ENCODE data around the gene TNIP2.
"Not testable (repeated sequence)": the region's sequence is repeated elsewhere in the genome, so short reads cannot be mapped to it uniquely, and the experiment has no call there.

The TNIP2 gene

DNA sequence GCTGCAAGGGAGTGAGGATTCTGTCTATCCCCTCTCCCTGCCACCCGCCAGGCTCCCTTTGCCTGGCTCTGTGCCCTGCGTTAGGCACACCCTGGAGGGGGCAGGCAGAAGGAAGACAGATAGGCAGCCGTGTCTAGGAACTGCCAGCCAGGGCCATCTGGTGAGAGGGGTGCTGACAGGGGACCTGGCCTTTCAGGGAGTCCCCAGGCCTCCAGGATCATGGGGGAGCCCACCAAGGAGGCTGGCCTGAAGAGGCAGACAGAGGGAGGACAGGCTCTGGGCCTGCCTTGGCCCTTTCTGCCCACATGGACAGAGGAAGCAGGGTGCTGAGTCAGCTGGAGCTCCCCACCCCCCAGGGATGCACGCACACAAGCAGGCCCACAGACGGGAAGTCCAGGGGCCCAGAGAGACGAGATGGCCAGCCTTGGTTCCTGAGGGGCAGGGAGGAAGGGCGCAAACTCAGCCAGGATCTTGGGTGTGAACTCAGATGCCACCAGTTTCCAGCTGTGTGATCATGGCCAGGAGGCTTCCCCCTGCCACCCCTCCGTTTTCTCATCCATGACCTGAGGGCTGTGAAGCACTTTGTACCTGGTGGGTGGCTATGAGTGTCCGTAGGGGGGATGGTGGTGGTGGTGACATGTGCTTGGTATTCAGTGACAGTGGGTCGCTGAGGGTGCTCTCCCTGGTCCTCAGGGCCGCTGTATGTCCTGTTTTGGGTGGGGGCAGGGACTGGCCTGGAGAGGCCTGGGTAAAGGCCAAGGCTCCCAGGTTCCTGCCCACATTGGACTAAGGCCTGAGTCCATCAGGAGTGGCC, 38.6 kb upstream of the TNIP2 start:
- no peak for DNase-seq (ENCODE audit: low read depth)

DNA sequence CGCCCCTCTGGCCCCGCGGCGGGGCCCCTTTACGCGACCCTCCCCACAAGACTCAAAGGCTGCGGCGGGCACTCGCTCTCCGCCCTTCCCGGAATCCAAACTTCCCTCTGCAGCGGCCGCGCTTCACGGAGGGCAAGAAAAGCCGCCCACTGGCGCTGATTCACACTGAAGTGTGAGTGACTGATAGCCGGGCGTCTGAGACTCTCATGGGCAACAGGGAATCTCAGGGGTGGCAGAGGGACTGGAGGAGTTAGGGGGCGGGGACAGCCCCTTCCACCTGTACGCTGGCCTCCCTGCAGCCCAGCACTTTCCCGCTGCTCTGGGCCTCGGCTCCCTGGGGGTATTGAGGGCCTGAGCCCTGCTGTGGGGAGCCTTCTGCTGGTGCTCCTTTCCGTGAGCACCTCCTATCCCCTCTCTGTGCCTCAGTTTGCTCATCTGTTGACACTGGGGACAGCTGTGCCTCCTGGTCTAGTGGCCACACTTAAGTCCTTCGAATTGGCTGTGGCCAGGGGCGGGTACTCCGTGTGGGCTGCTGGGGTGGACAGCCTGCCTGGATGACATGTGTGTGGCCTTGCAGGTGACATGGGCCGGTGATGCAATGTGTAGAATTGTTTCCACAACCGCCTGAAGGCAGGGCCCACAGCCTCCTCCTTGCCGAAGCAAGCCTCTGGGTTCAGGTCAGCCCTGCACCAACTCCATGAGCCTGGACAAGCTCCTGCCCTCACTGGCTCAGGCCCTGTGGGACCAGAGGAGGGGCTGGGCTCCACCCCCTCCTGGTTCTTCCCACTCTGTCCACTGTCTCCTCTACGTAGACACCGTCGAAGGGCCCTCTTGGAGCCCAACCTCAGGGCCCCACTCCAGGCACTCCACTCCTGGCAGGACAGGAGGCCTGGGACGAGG, 37.7 kb upstream of the TNIP2 start:
- DNase-seq (ENCODE audit: low read depth) = no peak

- DNase-seq (ENCODE audit: low read depth) = no peak
These were observed 36.8 kb upstream of the TNIP2 start, which contains the start of gene SH3BP2 for GRCh38 chr4:2792711-2793585. TSS of gene SH3BP2 (plus strand) at chr4:2793085. CDS start at chr4:2820618, 27,533 bp downstream.

DNA sequence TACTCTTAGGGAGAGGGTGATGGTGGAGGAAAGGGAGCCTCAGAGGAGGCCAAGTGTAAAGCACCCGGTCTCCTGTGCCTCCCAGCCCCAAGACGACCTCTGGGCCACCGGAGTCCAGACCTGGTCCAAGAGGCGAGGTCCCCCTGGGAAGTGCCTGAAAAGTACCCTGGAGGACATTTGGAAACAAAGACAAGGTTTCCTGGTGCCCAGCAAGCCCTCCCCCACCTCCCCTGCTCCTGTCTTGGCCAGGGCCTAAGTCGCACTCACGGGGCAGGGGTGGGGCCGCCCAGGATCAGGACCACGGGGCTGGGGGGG, 36.2 kb upstream of the TNIP2 start:
- no peak for DNase-seq (ENCODE audit: low read depth)

DNA sequence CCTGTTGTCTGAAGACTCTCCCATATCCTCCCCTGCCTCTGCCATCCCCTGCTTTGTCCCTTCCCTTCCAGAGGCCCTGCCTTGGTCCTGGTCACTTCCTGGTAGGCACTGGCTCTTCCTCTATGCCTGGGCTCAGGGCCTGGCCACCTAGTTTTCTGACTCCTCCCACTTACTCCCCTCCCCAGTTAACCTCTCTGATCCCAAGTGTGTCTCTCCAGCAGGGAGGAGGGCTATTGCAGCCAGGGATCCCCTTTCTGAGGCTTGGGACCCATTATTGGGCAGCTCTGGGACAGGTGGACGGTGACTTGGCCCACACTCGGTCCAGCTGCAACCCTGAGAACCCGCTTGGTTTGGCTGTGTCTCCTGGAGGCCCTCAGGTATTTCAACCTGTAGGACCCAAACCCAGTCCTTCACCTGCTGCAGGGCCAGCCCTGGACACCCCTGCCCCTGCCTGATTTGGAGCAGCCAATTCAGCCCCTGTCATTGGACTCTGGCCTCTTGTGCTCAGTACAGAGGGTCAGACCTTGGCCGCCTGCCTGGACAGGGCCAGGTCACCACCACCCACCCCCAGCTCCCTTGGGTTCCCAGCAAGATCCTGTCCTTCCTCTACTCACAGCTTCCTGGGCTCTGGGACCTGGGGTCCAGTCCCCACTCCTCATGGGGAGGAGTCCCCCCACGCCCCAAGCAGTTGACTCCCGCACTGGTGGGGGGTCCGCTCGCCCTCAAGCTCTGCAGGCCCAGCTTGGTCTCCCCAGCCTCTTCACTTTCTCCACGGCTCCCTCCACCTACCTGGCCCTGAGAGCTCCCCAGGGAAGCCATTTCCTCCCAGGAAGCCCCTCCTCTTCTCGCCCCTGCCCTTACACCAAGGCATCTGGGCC, 35.6 kb upstream of the TNIP2 start:
- no peak for DNase-seq (ENCODE audit: low read depth)

GRCh38 chr4:2790583-2791517, 34.7 kb upstream of the TNIP2 start:
- DNase-seq (ENCODE audit: low read depth) = no peak

GRCh38 chr4:2789793-2790582, 33.9 kb upstream of the TNIP2 start:
- DNase-seq (ENCODE audit: low read depth) = no peak

- no peak for DNase-seq (ENCODE audit: low read depth)
These were observed 33.2 kb upstream of the TNIP2 start for GRCh38 chr4:2789351-2789750.

DNA sequence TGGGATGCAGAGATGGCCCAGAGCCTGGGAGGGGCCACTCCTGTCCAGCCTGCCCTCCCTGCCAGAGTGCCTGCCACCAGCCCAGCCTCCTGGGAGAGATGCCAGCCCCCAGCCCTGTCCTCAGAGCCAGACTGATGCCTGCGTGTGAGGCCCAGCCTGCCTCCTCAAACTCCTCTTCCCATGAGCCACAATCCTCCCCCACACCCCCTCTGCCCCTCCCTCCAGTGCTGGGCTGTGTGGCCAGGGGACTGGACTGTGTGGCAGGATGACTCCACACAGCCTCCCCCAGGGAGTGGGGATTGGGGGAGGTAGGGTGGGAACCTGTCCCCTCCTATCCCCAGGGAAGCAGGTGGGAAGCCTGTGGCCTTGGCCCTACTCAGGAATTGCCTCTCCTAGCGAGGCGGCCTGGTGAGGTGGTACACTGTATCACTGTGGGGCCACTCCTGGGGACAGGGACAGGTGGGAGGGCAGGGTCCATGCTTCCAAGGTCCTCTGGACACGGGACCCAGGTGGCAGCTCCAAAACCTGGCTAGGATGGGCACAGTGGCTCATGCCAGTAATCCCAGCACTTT, 32.5 kb upstream of the TNIP2 start:
- DNase-seq (ENCODE audit: low read depth) = no peak

GRCh38 chr4:2788101-2788500, 32.0 kb upstream of the TNIP2 start:
- DNase-seq (ENCODE audit: low read depth) = no peak

DNA sequence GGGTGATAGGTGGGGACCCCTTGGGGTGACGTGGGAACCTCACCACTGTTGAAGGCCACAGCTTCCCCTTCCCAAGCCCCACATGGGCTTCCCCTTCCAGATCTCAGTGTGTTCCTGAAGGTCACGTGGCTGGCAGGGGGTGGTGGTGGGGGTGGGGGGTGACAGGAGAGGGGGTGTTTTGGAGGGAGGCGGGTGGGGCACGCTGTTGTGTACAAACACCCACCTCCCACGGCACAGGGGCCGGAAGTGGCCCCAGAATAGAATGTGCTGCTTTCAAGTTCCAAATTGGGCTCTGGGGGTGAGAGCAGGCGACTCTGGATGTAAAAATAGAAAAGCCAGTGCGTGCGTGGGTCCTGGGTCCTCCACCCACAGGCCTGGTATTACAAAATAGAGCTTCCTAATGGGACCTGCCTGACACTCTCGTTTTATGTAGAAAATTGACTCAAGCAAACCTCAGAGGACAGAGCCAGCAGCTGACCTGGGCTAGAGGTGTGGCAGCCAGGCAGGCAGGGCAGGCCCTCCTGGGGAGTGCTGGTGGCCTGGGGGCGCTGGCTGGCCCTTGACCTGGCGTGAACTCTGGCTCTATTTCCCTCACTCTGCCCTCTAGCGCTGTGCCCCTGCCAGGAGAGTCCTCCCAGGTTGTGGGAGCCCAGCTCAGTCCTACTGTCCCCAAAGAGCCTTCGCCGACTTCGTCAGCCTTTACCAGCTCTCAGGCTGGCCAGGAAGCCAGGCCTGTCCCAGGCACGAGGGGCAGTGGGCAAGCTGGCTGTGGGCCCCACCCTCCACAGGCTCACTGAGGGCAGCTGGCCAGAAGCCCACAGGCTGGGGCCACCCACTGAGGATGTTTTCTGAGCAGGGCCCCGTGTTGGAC, 31.3 kb upstream of the TNIP2 start:
- DNase-seq (ENCODE audit: low read depth) = no peak

GRCh38 chr4:2786794-2787229, 30.7 kb upstream of the TNIP2 start:
- DNase-seq (ENCODE audit: low read depth) = no peak

GRCh38 chr4:2786152-2786671, 30.1 kb upstream of the TNIP2 start:
- peak; percentile 36 for DNase-seq (ENCODE audit: low read depth)

DNA sequence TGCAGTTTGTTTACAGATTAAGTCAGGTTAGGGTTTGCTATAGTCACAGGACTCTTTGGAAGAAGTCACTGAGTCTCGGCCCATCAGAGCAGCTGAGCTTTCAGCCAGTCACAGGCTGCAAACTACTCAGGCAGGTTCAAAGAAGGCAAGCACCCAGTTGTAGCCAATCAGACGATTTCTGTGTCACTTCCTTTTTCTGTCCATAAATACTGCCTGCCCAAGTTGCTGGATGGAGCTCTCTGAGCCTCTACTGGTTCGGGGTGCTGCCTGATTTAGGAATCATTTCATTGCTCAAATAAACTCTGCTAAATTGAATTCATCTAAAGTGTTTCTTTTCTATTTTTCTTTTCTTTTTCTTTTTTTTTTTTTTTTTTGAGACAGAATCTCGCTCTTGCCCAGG, 29.5 kb upstream of the TNIP2 start:
- DNase-seq (ENCODE audit: low read depth) = no peak

- no peak for DNase-seq (ENCODE audit: low read depth)
These were observed 27.7 kb upstream of the TNIP2 start for GRCh38 chr4:2783790-2784189.

DNA sequence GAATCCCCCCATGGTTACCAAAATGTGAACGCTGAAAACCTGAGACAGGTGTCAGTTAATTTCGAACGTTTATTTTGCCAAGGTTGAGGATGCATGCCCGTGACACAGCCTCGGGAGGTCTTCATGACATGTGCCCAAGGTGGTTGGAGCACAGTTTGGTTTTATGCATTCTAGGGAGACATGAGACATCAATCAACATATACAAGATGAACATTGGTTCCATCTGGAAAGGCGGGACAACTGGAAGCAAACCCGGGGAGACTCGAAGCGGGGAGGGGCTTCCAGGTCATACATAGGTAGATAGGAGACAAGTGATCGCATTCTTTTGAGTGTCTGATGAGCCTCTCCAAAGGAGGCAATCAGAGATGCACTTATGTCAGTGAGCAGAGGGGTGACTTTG, 25.8 kb upstream of the TNIP2 start:
- no peak for DNase-seq (ENCODE audit: low read depth)

GRCh38 chr4:2780643-2781042, 24.5 kb upstream of the TNIP2 start:
- not testable (repeated sequence) for DNase-seq (ENCODE audit: low read depth)

- no peak for DNase-seq (ENCODE audit: low read depth)
These were observed 15.1 kb upstream of the TNIP2 start for GRCh38 chr4:2771264-2771663.

Measured in activated T-cell treated with anti-CD3 and anti-CD28 coated beads for 1 hour (primary cell).